GM19455 (cell line): Measurements from ENCODE around the gene ESRRA.

Experiments
- ATAC-seq: cut with Tn5 transposase; IDR thresholded peaks from one replicate; pipeline ENCODE4 v1.9.1; 2021; ENCODE audit not compliant: unreplicated experiment

ESRRA gene

GRCh38 chr11:64364435-64364834 lies 59.1 kb downstream of the ESRRA start:
- ATAC-seq, result no peak

GRCh38 chr11:64364911-64365310 lies 59.6 kb downstream of the ESRRA start:
- ATAC-seq, result no peak
